Measurements from ENCODE around the gene MBNL1.

The MBNL1 gene

GRCh38 chr3:152283492-152284381, 15.0 kb downstream of the MBNL1 start:
- TF ChIP-seq CTCF (IDR thresholded peaks at IDR 0.05; ENCODE audit: low read depth, low read length) = no peak
- H3K9me3 ChIP-seq (ENCODE audit: severe bottlenecking) = no peaks in the 10 kb centered on the region
- no peak overlapping the region for H3K4me3 ChIP-seq (ENCODE audit: low read depth, low read length)
- H3K36me3 ChIP-seq = no peaks in the 10 kb centered on the region
- peaks cover 4% of the 10 kb centered on the region for H3K27me3 ChIP-seq (ENCODE audit: insufficient read depth, low read depth, severe bottlenecking)
- DNase-seq = no peak
- no peak overlapping the region for H3K27ac ChIP-seq

GRCh38 chr3:152284906-152285305, 16.2 kb downstream of the MBNL1 start:
- H3K27me3 ChIP-seq (ENCODE audit: insufficient read depth, low read depth, severe bottlenecking) = peaks cover 4% of the 10 kb centered on the region
- DNase-seq = no peak
- no peak for TF ChIP-seq CTCF (IDR thresholded peaks at IDR 0.05; ENCODE audit: low read depth, low read length)
- H3K27ac ChIP-seq = no peak overlapping the region
- no peaks in the 10 kb centered on the region for H3K36me3 ChIP-seq
- H3K9me3 ChIP-seq (ENCODE audit: severe bottlenecking) = no peaks in the 10 kb centered on the region
- H3K4me3 ChIP-seq (ENCODE audit: low read depth, low read length) = no peak overlapping the region

GRCh38 chr3:152285509-152285908, 16.8 kb downstream of the MBNL1 start:
- no peak for DNase-seq
- no peak overlapping the region for H3K27ac ChIP-seq
- TF ChIP-seq CTCF (IDR thresholded peaks at IDR 0.05; ENCODE audit: low read depth, low read length) = no peak

GRCh38 chr3:152287898-152288576, 19.3 kb downstream of the MBNL1 start:
- no peak for TF ChIP-seq CTCF (IDR thresholded peaks at IDR 0.05; ENCODE audit: low read depth, low read length)
- Histone ChIP-seq H3K27ac (no peak overlapping the region), H3K4me3 (ENCODE audit: low read depth, low read length) (no peak overlapping the region), H3K36me3 (no peaks in the 10 kb centered on the region), H3K9me3 (ENCODE audit: severe bottlenecking) (no peaks in the 10 kb centered on the region), H3K27me3 (ENCODE audit: insufficient read depth, low read depth, severe bottlenecking) (no peaks in the 10 kb centered on the region)
- no peak for DNase-seq

More at GRCh38 chr3:152285509-152285908, 16.8 kb downstream of the MBNL1 start:
- no peaks in the 10 kb centered on the region for H3K27me3 ChIP-seq (ENCODE audit: insufficient read depth, low read depth, severe bottlenecking)
- no peaks in the 10 kb centered on the region for H3K9me3 ChIP-seq (ENCODE audit: severe bottlenecking)
- H3K4me3 ChIP-seq (ENCODE audit: low read depth, low read length) = no peak overlapping the region
- H3K36me3 ChIP-seq = no peaks in the 10 kb centered on the region

- no peaks in the 10 kb centered on the region for H3K36me3 ChIP-seq
- H3K4me3 ChIP-seq (ENCODE audit: low read depth, low read length) = no peak overlapping the region
- H3K27ac ChIP-seq = no peak overlapping the region
- DNase-seq = no peak
- TF ChIP-seq CTCF (IDR thresholded peaks at IDR 0.05; ENCODE audit: low read depth, low read length) = no peak
- H3K27me3 ChIP-seq (ENCODE audit: insufficient read depth, low read depth, severe bottlenecking) = no peaks in the 10 kb centered on the region
- no peaks in the 10 kb centered on the region for H3K9me3 ChIP-seq (ENCODE audit: severe bottlenecking)
Observed at GRCh38 chr3:152288681-152289080, 20.0 kb downstream of the MBNL1 start.

Data from WERI-Rb-1 (cell line).